ENCODE results near the gene CR1L. TPM values are rescaled to one million over a fixed set of nuclear protein-coding genes. Genes with fewer than 3 reads are reported as not detected.
A peak's percentile ranks its signal among the peaks of the same experiment; 100 is the strongest.

The CR1L gene
- total and polyA plus RNA-seq, 9 of the 15 experiments (the other 6 are each of a cell fraction or from before 2014, with no cell fraction given) = 10.1 to 74.8 (median 34.3) TPM

DNA sequence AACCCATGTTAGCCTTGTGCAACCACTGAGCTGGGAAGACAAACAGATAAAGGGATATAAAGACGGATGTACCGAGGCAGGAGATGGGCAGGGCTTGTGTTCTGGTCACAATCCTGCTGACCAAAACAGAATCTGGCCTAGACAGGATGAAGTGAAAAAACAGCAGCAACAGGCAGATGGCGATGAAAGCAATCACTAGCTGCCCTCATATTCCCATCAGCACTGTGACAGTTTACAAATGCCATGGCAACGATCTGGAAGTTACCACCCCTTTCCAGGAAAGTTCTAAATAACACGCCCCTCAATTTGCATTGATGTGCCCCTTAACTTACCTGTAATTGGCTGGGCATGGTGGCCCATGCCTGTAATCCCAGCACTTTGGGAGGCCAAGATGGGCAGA, 66.4 kb downstream of the CR1L start (continued):
- TF ChIP-seq, protein P1, sequence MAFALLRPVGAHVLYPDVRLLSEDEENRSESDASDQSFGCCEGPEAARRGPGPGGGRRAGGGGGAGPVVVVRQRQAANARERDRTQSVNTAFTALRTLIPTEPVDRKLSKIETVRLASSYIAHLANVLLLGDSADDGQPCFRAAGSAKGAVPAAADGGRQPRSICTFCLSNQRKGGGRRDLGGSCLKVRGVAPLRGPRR (CRISPR knock-in tag; IDR thresholded peaks at IDR 0.05) = no peak
- TF ChIP-seq PHF21A (IDR thresholded peaks at IDR 0.05; ENCODE audit: borderline replicate concordance, low read depth) = no peak
- no peak for TF ChIP-seq CXXC5 (CRISPR knock-in tag; IDR thresholded peaks at IDR 0.05)
- TF ChIP-seq, protein P2, sequence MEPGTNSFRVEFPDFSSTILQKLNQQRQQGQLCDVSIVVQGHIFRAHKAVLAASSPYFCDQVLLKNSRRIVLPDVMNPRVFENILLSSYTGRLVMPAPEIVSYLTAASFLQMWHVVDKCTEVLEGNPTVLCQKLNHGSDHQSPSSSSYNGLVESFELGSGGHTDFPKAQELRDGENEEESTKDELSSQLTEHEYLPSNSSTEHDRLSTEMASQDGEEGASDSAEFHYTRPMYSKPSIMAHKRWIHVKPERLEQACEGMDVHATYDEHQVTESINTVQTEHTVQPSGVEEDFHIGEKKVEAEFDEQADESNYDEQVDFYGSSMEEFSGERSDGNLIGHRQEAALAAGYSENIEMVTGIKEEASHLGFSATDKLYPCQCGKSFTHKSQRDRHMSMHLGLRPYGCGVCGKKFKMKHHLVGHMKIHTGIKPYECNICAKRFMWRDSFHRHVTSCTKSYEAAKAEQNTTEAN (CRISPR knock-in tag; IDR thresholded peaks at IDR 0.05) = no peak
- no peak for TF ChIP-seq JUN (IDR thresholded peaks at IDR 0.05; ENCODE audit: borderline replicate concordance, low read depth, low read length)
- no peak for TF ChIP-seq JUN (CRISPR knock-in tag; IDR thresholded peaks at IDR 0.05; ENCODE audit: borderline replicate concordance)
- TF ChIP-seq, protein P3, sequence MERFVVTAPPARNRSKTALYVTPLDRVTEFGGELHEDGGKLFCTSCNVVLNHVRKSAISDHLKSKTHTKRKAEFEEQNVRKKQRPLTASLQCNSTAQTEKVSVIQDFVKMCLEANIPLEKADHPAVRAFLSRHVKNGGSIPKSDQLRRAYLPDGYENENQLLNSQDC (CRISPR knock-in tag; IDR thresholded peaks at IDR 0.05) = no peak
- no peak for TF ChIP-seq FOXJ3 (CRISPR knock-in tag; IDR thresholded peaks at IDR 0.05)
- TF ChIP-seq YBX1 (IDR thresholded peaks at IDR 0.05) = no peak
- TF ChIP-seq, protein P4, sequence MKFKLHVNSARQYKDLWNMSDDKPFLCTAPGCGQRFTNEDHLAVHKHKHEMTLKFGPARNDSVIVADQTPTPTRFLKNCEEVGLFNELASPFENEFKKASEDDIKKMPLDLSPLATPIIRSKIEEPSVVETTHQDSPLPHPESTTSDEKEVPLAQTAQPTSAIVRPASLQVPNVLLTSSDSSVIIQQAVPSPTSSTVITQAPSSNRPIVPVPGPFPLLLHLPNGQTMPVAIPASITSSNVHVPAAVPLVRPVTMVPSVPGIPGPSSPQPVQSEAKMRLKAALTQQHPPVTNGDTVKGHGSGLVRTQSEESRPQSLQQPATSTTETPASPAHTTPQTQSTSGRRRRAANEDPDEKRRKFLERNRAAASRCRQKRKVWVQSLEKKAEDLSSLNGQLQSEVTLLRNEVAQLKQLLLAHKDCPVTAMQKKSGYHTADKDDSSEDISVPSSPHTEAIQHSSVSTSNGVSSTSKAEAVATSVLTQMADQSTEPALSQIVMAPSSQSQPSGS (CRISPR knock-in tag; IDR thresholded peaks at IDR 0.05) = no peak
- TF ChIP-seq ZNF77 (CRISPR knock-in tag; IDR thresholded peaks at IDR 0.05) = no peak
- peak; percentile 95 for TF ChIP-seq RFX1 (IDR thresholded peaks at IDR 0.05)
- no peak for TF ChIP-seq THRAP3 (IDR thresholded peaks at IDR 0.05; ENCODE audit: borderline replicate concordance)
- peak; percentile 82; the same call in 1 of the 2 replicates for TF ChIP-seq FOXJ2 (tag; IDR thresholded peaks at IDR 0.05)
- TF ChIP-seq, protein P5, sequence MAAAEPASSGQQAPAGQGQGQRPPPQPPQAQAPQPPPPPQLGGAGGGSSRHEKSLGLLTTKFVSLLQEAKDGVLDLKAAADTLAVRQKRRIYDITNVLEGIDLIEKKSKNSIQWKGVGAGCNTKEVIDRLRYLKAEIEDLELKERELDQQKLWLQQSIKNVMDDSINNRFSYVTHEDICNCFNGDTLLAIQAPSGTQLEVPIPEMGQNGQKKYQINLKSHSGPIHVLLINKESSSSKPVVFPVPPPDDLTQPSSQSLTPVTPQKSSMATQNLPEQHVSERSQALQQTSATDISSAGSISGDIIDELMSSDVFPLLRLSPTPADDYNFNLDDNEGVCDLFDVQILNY (CRISPR knock-in tag; IDR thresholded peaks at IDR 0.05) = no peak
- TF ChIP-seq, protein P6, sequence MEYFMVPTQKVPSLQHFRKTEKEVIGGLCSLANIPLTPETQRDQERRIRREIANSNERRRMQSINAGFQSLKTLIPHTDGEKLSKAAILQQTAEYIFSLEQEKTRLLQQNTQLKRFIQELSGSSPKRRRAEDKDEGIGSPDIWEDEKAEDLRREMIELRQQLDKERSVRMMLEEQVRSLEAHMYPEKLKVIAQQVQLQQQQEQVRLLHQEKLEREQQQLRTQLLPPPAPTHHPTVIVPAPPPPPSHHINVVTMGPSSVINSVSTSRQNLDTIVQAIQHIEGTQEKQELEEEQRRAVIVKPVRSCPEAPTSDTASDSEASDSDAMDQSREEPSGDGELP (CRISPR knock-in tag; IDR thresholded peaks at IDR 0.05; ENCODE audit: borderline replicate concordance) = peak; percentile 23; the same call in 1 of the 2 replicates
- TF ChIP-seq, protein P7, sequence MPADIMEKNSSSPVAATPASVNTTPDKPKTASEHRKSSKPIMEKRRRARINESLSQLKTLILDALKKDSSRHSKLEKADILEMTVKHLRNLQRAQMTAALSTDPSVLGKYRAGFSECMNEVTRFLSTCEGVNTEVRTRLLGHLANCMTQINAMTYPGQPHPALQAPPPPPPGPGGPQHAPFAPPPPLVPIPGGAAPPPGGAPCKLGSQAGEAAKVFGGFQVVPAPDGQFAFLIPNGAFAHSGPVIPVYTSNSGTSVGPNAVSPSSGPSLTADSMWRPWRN (IDR thresholded peaks at IDR 0.05; ENCODE audit: low read depth) = no peak
- no peak for TF ChIP-seq CBX1 (IDR thresholded peaks at IDR 0.05; ENCODE audit: low read depth)
- TF ChIP-seq SRSF1 (IDR thresholded peaks at IDR 0.05; ENCODE audit: low read depth, low read length) = no peak
- TF ChIP-seq, protein P8, sequence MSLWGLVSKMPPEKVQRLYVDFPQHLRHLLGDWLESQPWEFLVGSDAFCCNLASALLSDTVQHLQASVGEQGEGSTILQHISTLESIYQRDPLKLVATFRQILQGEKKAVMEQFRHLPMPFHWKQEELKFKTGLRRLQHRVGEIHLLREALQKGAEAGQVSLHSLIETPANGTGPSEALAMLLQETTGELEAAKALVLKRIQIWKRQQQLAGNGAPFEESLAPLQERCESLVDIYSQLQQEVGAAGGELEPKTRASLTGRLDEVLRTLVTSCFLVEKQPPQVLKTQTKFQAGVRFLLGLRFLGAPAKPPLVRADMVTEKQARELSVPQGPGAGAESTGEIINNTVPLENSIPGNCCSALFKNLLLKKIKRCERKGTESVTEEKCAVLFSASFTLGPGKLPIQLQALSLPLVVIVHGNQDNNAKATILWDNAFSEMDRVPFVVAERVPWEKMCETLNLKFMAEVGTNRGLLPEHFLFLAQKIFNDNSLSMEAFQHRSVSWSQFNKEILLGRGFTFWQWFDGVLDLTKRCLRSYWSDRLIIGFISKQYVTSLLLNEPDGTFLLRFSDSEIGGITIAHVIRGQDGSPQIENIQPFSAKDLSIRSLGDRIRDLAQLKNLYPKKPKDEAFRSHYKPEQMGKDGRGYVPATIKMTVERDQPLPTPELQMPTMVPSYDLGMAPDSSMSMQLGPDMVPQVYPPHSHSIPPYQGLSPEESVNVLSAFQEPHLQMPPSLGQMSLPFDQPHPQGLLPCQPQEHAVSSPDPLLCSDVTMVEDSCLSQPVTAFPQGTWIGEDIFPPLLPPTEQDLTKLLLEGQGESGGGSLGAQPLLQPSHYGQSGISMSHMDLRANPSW (CRISPR knock-in tag; IDR thresholded peaks at IDR 0.05) = no peak
- no peak for TF ChIP-seq COPS2 (conservative IDR thresholded peaks at IDR 0.05)
- no peak for TF ChIP-seq C11orf30 (IDR thresholded peaks at IDR 0.05; ENCODE audit: low read depth)

Measured in K562 (cell line).